Calu3 (cell line): Measurements from ENCODE around the gene SORD. TPM values are rescaled to one million over a fixed set of nuclear protein-coding genes. Genes with fewer than 3 reads are reported as not detected.
"Not testable (repeated sequence)": the region's sequence is repeated elsewhere in the genome, so short reads cannot be mapped to it uniquely, and the experiment has no call there.

ENCODE experiments used
- BruUV-seq: library from RNA; stranded (reverse); fragments of 400-500 nt; replicated peaks from 2 replicates; lab custom pipeline; 2021; lab: Mats Ljungman, UMichigan
- CTCF ChIA-PET: fragments of 300-600 bp; sonication (Branson Sonifier 250); formaldehyde crosslinking; loops from one replicate; lab custom pipeline; 2022; ENCODE audit warnings: antibody characterized with exemption; lab: Charles Lee
- DNase-seq: peaks from one replicate; pipeline ENCODE4 v3.0.0; 2022
- H3K27ac Mint-ChIP-seq: one replicate; pipeline ENCODE4 v1.8.0; 2022; ENCODE audit warnings: mixed read lengths; ENCODE audit not compliant: unreplicated experiment
- H3K27me3 Mint-ChIP-seq: one replicate; pipeline ENCODE4 v1.8.0; 2022; ENCODE audit warnings: mixed read lengths; ENCODE audit not compliant: unreplicated experiment
- H3K36me3 Mint-ChIP-seq: one replicate; pipeline ENCODE4 v1.8.0; 2022; ENCODE audit warnings: mild to moderate bottlenecking, moderate library complexity, mixed read lengths; ENCODE audit not compliant: insufficient read depth, unreplicated experiment
- H3K4me1 Mint-ChIP-seq: one replicate; pipeline ENCODE4 v1.8.0; 2022; ENCODE audit warnings: mild to moderate bottlenecking, low read depth, mixed read lengths; ENCODE audit not compliant: unreplicated experiment
- H3K4me3 Mint-ChIP-seq: one replicate; pipeline ENCODE4 v1.8.0; 2022; ENCODE audit warnings: mild to moderate bottlenecking, low read depth, moderate library complexity, mixed read lengths; ENCODE audit not compliant: unreplicated experiment
- H3K9me3 Mint-ChIP-seq: one replicate; pipeline ENCODE4 v1.8.0; 2022; ENCODE audit warnings: low read depth, mixed read lengths; ENCODE audit not compliant: unreplicated experiment
- intact Hi-C: fragments of 100-400 bp; cut with micrococcal nuclease; formaldehyde crosslinking; loops from one replicate; pipeline ENCODE4 v1.10.0; 2022; ENCODE audit not compliant: unreplicated experiment
- total RNA-seq: library from RNA; stranded (reverse); gene quantifications from 2 replicates; pipeline ENCODE4 v1.2.3, GENCODE V29; 2022
- TF ChIP-seq, protein P1 (sequence below): fragments of 200-600 bp; IDR thresholded peaks from one replicate; pipeline ENCODE4 v1.8.0; 2022; ENCODE audit warnings: antibody characterized with exemption; ENCODE audit not compliant: unreplicated experiment

SORD gene
- total RNA-seq, 1 experiment from 2014 or later: 39.1 TPM

DNA sequence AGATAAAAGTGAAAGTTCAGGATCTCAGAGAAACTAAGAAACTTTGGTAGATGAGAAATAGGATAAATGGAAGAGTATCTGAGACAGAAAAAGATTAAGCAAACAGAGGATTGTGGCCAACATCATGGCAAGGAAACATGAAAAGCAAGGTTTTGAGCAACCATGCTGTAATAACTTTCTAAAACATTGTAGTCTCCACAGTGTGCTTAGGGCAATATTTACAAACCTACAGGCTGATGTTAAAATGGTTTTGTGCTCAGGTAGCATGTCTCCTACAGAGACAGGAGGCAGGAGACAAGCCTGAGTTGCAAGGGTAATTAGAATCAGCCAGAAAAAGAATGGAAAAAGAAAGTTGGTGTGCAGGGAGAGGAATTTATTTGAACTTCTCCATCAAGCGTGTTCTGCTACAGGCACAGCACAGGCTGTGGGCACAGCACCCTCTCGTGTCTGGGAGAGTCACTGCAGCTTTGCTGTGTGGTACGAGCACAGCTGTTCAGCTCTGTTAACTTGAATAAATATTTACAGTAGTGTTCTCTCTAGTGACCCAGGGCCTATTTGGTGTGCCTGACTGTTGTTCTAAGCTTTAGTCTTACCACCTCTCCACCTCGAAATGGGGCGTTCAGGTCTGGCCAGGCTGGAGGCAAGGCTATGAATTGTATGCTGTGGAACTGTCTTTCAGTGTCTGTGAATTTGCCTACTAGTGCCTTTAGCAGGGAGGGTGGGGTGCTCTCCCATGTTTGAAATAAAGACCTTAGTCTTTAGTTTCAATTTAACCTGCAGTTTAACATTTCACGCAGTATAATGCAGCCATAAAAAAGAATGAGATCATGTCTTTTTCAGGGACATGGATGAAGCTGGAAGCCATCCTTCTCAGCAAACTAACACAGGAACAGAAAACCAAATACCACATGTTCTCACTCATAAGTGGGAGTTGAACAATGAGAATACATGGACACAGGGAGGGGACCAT is 14.1 kb downstream of the SORD start:
- intact Hi-C loops: loop anchor here (2.0 to 5.0 kb wide), 2 partner anchors 68 to 185 kb away; no protein-coding TSS in a partner anchor
- TF ChIP-seq, protein P1, sequence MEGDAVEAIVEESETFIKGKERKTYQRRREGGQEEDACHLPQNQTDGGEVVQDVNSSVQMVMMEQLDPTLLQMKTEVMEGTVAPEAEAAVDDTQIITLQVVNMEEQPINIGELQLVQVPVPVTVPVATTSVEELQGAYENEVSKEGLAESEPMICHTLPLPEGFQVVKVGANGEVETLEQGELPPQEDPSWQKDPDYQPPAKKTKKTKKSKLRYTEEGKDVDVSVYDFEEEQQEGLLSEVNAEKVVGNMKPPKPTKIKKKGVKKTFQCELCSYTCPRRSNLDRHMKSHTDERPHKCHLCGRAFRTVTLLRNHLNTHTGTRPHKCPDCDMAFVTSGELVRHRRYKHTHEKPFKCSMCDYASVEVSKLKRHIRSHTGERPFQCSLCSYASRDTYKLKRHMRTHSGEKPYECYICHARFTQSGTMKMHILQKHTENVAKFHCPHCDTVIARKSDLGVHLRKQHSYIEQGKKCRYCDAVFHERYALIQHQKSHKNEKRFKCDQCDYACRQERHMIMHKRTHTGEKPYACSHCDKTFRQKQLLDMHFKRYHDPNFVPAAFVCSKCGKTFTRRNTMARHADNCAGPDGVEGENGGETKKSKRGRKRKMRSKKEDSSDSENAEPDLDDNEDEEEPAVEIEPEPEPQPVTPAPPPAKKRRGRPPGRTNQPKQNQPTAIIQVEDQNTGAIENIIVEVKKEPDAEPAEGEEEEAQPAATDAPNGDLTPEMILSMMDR: peak; percentile 60
- CTCF ChIA-PET: interaction anchor here (1.1 to 1.3 kb wide), 3 partner anchors 68 to 183 kb away, joined by 3 to 7 read pairs (median 5); no protein-coding TSS in a partner anchor
- H3K9me3 Mint-ChIP-seq, H3K27ac Mint-ChIP-seq, H3K27me3 Mint-ChIP-seq, H3K36me3 Mint-ChIP-seq, H3K4me1 Mint-ChIP-seq, BruUV-seq, H3K4me3 Mint-ChIP-seq: not testable (repeated sequence)
- DNase-seq: peak; percentile 76

DNA sequence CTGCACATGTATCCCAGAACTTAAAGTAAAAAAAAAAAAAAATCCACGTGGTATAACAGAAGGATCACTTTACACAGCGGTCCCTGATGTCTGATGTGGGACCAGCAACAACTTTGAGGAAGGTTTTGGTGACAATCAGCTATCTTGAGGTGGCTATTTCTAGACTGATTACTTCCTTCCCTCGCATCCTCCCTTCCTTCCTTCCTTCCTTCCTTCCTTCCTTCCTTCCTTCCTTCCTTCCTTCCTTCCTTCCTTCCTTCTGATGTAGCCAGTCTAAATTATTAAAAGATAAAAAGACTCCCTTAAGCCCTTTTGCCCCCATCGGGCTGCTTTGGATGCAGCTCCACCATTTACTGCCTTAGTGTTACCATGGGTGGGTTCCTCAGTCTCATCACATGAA is 14.9 kb downstream of the SORD start:
- BruUV-seq: no TSS peak
- H3K4me1 Mint-ChIP-seq: peaks cover 9% of the 10 kb centered on the region
- no peaks in the 10 kb centered on the region for H3K27me3 Mint-ChIP-seq
- intact Hi-C loops: loop anchor here (2.0 to 5.0 kb wide), 2 partner anchors 69 to 186 kb away; no protein-coding TSS in a partner anchor
- no peak for DNase-seq
- no peak overlapping the region for H3K27ac Mint-ChIP-seq
- CTCF ChIA-PET: interaction anchor here (1.1 to 1.3 kb wide), 2 partner anchors 80 to 184 kb away, joined by 3 read pairs; no protein-coding TSS in a partner anchor
- H3K9me3 Mint-ChIP-seq: no peaks in the 10 kb centered on the region
- H3K4me3 Mint-ChIP-seq: no peak overlapping the region
- TF ChIP-seq, protein P1: no peak
- H3K36me3 Mint-ChIP-seq: no peaks in the 10 kb centered on the region

- DNase-seq, H3K36me3 Mint-ChIP-seq, H3K27me3 Mint-ChIP-seq, intact Hi-C loops, H3K27ac Mint-ChIP-seq, BruUV-seq, H3K9me3 Mint-ChIP-seq, H3K4me3 Mint-ChIP-seq, H3K4me1 Mint-ChIP-seq, CTCF ChIA-PET: not testable (repeated sequence)
These were observed 17.4 kb downstream of the SORD start for GRCh38 chr15:45040396-45040795.

DNA sequence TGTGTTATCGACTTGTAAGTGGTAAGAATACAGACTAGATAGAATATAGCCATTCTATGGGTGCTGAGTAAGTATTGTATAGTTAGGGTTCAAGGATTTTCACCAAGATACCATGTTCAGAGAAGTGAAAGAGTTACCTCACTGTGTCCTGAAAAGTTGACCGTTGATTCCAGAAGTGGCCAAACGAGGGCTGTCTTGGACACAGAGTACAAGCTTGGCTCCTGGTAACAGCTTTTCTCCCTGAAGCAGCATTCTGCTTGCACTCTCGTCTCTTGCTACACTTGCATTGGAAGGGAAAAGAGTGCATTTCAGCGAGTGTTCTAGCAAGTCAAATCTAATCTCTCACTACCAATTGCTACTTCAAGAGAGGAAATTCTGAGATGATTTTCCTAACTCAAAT is 18.5 kb downstream of the SORD start:
- CTCF ChIA-PET, H3K9me3 Mint-ChIP-seq, BruUV-seq, H3K27ac Mint-ChIP-seq, H3K27me3 Mint-ChIP-seq, H3K4me1 Mint-ChIP-seq, DNase-seq, intact Hi-C loops, H3K4me3 Mint-ChIP-seq, H3K36me3 Mint-ChIP-seq: not testable (repeated sequence)

GRCh38 chr15:45042859-45043258 is 19.9 kb downstream of the SORD start:
- DNase-seq, BruUV-seq, H3K9me3 Mint-ChIP-seq, H3K27me3 Mint-ChIP-seq, H3K4me1 Mint-ChIP-seq, CTCF ChIA-PET, H3K27ac Mint-ChIP-seq, H3K4me3 Mint-ChIP-seq, intact Hi-C loops, H3K36me3 Mint-ChIP-seq: not testable (repeated sequence)

- H3K36me3 Mint-ChIP-seq, H3K27ac Mint-ChIP-seq, H3K4me1 Mint-ChIP-seq, CTCF ChIA-PET, H3K4me3 Mint-ChIP-seq, BruUV-seq, H3K9me3 Mint-ChIP-seq, DNase-seq, intact Hi-C loops, H3K27me3 Mint-ChIP-seq: not testable (repeated sequence)
These were observed 21.3 kb downstream of the SORD start for GRCh38 chr15:45044270-45044669.

DNA sequence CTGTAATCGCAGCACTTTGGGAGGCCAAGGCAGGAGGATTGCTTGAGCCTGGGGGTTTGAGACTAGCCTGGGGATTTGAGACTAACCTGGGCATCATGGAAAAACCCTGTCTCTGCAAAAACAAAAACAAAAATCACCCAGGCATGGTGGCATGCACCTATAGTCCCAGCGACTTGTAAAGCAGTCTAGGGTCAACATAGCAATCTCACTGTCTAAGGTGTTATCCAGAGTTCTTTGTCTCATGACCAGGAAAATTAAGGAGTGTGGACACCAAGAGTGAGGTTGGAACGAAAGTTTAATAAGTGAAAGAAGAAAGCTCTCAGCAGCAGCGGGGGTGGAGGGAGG is 25.4 kb downstream of the SORD start:
- DNase-seq, CTCF ChIA-PET, H3K36me3 Mint-ChIP-seq, H3K27ac Mint-ChIP-seq, H3K9me3 Mint-ChIP-seq, H3K27me3 Mint-ChIP-seq, H3K4me3 Mint-ChIP-seq, intact Hi-C loops, BruUV-seq, H3K4me1 Mint-ChIP-seq: not testable (repeated sequence)
